Thyroid gland (tissue), 4 donors: ENCODE measurements around the gene LANCL3.

Source experiments
- CTCF ChIP-seq, 6 experiments: fragments of 200-600 bp in 3 of 6; fragments of 450-650 bp in 3 of 6; sonication (generic) in 3 of 6; IDR thresholded peaks; one replicate each; pipeline ENCODE4 v1.5.1; 2016 to 2019; ENCODE audit warnings: antibody characterized with exemption in 6 of 6, mild to moderate bottlenecking in 2 of 6, inconsistent platforms in 1 of 6, moderate library complexity in 1 of 6
- POLR2A ChIP-seq, 2 donors: fragments of 450-650 bp; IDR thresholded peaks; one replicate each; pipeline ENCODE4 v1.6.1; 2017; ENCODE audit warnings: antibody characterized with exemption in 2 of 2, mild to moderate bottlenecking in 2 of 2, moderate library complexity in 1 of 2

GRCh38 chrX:37594755-37595382 is 23.4 kb downstream of the LANCL3 start:
- no peak for TF ChIP-seq POLR2A (IDR thresholded peaks at IDR 0.05)
- TF ChIP-seq CTCF (IDR thresholded peaks at IDR 0.05): no peak
